ENCODE results near the gene GNB1.

GNB1 gene

DNA sequence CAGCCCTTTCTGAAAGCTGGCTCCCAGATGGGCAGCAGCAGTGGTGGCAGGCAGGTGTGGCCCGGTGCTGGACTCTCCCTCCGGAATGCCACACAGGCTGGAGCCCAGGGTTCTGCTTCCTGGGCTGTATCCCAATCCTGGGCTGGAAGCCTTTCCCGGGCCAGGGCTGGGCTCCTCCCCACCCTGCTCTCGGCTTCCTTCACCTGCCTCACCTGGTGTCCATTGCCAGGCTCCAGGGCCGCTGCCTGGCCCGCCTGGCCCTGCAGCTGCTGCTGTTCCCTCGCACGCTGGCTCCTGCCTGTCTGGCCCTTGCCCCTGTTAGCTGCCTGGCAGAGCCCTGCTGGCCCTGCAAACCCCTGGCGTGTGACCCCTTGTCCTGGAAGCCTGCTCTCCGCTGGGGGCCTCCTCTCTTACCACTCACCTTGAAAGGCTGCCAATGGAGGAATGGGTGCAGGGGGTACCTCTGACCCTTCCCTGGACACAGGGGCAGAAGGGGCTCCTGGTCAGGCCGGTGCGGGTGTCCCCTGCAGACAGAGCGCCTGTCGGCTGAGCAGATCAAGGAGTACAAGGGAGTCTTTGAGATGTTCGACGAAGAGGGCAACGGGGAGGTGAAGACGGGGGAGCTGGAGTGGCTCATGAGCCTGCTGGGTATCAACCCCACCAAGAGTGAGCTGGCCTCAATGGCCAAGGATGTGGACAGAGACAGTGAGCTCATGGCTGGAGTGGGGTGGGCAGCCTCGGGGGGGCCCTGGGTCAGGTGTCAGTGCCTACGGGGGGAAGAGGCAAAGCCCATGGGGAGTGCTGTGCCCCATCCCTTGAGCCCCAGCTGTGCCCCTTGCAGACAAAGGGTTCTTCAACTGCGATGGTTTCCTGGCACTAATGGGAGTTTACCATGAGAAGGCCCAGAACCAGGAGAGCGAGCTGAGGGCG is 25.3 kb upstream of the GNB1 start:
- H3K9me3 ChIP-seq (ENCODE audit: control insufficient read depth, insufficient read depth, low read length), result no peaks in the 10 kb centered on the region
- H3K36me3 ChIP-seq (ENCODE audit: control insufficient read depth, low read length), result no peaks in the 10 kb centered on the region
- H3K9me2 ChIP-seq (replicated peaks; ENCODE audit: control insufficient read depth, low read length), result no peaks in the 10 kb centered on the region
- no peaks in the 10 kb centered on the region for H3K79me2 ChIP-seq (ENCODE audit: control insufficient read depth, low read length)
- TF ChIP-seq, protein P1, sequence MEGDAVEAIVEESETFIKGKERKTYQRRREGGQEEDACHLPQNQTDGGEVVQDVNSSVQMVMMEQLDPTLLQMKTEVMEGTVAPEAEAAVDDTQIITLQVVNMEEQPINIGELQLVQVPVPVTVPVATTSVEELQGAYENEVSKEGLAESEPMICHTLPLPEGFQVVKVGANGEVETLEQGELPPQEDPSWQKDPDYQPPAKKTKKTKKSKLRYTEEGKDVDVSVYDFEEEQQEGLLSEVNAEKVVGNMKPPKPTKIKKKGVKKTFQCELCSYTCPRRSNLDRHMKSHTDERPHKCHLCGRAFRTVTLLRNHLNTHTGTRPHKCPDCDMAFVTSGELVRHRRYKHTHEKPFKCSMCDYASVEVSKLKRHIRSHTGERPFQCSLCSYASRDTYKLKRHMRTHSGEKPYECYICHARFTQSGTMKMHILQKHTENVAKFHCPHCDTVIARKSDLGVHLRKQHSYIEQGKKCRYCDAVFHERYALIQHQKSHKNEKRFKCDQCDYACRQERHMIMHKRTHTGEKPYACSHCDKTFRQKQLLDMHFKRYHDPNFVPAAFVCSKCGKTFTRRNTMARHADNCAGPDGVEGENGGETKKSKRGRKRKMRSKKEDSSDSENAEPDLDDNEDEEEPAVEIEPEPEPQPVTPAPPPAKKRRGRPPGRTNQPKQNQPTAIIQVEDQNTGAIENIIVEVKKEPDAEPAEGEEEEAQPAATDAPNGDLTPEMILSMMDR (IDR thresholded peaks at IDR 0.05; ENCODE audit: low read depth, low read length, poor library complexity, severe bottlenecking), result no peak
- TF ChIP-seq EZH2phosphoT487 (IDR thresholded peaks at IDR 0.05; ENCODE audit: borderline replicate concordance, low read length), result no peak
- H3F3A ChIP-seq (ENCODE audit: control insufficient read depth, insufficient read depth), result no peaks in the 10 kb centered on the region
- H3K4me2 ChIP-seq (ENCODE audit: low read length), result no peak overlapping the region
- H3K27ac ChIP-seq (ENCODE audit: low read depth, low read length), result no peak overlapping the region
- H3K27me3 ChIP-seq (ENCODE audit: control insufficient read depth, low read length), result peaks cover 16% of the 10 kb centered on the region; the same call in 1 of the 2 replicates
- H3K4me1 ChIP-seq (ENCODE audit: control insufficient read depth, low read length), result peaks cover 14% of the 10 kb centered on the region
- no peaks in the 10 kb centered on the region for H4K20me1 ChIP-seq (ENCODE audit: control insufficient read depth, insufficient read depth, low read depth, low read length)
- H3K4me3 ChIP-seq (ENCODE audit: low read length), result no peak overlapping the region

DNA sequence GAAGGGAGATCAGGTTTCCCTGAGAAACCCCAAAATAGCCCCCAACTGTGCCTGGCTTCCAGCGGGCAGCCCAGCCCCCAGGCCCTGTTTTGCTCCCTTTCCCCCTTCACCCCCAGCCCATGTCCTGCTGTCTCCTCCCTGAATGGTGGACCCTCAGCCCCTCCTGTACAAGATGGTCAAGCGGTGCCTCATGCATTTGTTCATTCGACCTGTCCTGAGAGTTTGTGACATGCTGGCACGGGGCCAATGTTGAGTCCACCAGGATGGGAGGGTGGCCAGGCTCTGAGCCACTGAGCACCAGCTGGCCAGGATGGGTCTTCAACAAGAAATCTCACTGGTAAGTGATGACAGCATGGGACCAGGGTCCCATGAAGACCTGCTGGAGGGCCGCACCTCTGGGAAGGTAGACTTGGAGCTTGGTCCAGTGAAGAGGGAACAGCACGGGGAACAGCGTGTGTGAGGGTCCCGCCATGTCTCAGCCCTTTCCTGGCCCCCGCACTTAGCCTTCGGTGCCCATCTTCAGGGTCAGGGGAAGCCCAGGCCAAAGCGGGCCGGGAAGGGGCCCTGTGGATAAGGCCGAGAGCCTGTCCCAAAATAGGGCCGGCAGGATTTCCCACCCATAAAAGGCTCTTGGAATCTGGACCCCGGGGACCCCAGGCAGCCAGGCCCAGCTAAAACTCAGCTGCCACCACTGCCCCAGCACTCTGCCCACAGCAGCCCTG is 24.2 kb upstream of the GNB1 start, which contains the start of gene CALML6:
TSS of gene CALML6 (plus strand) at position 290 of the 722 bp plus-strand sequence. CDS start at position 311, 21 bp downstream.
- Histone ChIP-seq H3K4me2 (ENCODE audit: low read length) (no peak within 1 kb of the TSS), H3K4me3 (ENCODE audit: low read length) (no peak within 1 kb of the TSS), H3K27me3 (ENCODE audit: control insufficient read depth, low read length) (peaks cover 16% of the 10 kb centered on the region; the same call in 1 of the 2 replicates), H3K9me2 (replicated peaks; ENCODE audit: control insufficient read depth, low read length) (no peaks in the 10 kb centered on the region), H3K4me1 (ENCODE audit: control insufficient read depth, low read length) (peaks cover 16% of the 10 kb centered on the region), H3K9me3 (ENCODE audit: control insufficient read depth, insufficient read depth, low read length) (no peaks in the 10 kb centered on the region), H3K36me3 (ENCODE audit: control insufficient read depth, low read length) (no peaks in the 10 kb centered on the region), H3K27ac (ENCODE audit: low read depth, low read length) (no peak within 1 kb of the TSS), H3F3A (ENCODE audit: control insufficient read depth, insufficient read depth) (no peaks in the 10 kb centered on the region), H4K20me1 (ENCODE audit: control insufficient read depth, insufficient read depth, low read depth, low read length) (no peaks in the 10 kb centered on the region), H3K79me2 (ENCODE audit: control insufficient read depth, low read length) (no peaks in the 10 kb centered on the region)
- TF ChIP-seq, protein P1 (IDR thresholded peaks at IDR 0.05; ENCODE audit: low read depth, low read length, poor library complexity, severe bottlenecking), result no peak
- no peak for TF ChIP-seq EZH2phosphoT487 (IDR thresholded peaks at IDR 0.05; ENCODE audit: borderline replicate concordance, low read length)

DNA sequence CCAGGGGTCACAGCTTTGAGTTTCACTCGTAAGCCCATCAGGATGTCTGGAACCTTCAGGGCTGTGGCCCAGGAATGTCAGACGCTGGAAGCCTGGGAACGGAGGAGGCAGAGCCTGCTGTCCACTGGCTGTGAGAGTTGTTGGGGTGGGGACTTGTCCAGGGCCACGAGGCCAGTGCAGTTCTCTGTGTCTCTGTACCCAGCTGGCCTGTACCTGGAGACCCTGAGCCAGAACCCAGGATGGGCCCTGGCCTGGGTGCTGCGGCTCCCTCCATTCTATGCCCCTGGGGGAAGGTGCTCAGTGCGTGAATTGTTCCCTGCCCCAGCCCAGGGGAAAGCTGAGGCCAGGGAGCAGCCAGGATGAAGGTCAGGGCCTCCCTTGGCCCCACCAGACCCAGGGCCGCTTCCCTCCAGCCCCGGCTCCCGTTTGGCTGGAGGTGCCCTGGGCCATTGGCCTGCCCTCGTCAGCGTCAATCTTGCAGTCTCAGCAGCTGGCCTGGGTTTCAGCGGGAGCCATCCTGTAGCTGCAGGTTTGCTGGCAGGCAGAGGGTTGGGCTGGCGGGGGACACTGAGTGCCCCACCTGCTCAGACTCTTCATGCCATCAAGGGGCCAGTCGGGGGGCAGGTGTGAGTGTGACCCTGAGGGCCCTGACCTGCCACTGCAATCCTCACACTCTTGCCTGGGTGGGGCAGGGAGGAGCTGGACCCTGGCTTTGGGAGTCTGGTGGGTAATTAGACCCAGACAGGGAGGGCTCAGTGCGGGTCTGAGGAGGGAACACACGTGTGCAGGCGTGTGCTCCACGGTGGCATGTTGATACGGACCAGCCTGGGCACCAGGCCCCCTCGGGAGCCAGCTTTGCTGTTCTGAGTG is 23.4 kb upstream of the GNB1 start:
- TF ChIP-seq, protein P1 (IDR thresholded peaks at IDR 0.05; ENCODE audit: low read depth, low read length, poor library complexity, severe bottlenecking), result no peak
- TF ChIP-seq EZH2phosphoT487 (IDR thresholded peaks at IDR 0.05; ENCODE audit: borderline replicate concordance, low read length), result no peak
- Histone ChIP-seq H3K4me3 (ENCODE audit: low read length) (no peak overlapping the region), H3F3A (ENCODE audit: control insufficient read depth, insufficient read depth) (no peaks in the 10 kb centered on the region), H3K9me2 (replicated peaks; ENCODE audit: control insufficient read depth, low read length) (no peaks in the 10 kb centered on the region), H3K4me1 (ENCODE audit: control insufficient read depth, low read length) (peaks cover 18% of the 10 kb centered on the region), H3K36me3 (ENCODE audit: control insufficient read depth, low read length) (no peaks in the 10 kb centered on the region), H4K20me1 (ENCODE audit: control insufficient read depth, insufficient read depth, low read depth, low read length) (no peaks in the 10 kb centered on the region), H3K27ac (ENCODE audit: low read depth, low read length) (no peak overlapping the region), H3K27me3 (ENCODE audit: control insufficient read depth, low read length) (peaks cover 16% of the 10 kb centered on the region; the same call in 1 of the 2 replicates), H3K79me2 (ENCODE audit: control insufficient read depth, low read length) (no peaks in the 10 kb centered on the region), H3K9me3 (ENCODE audit: control insufficient read depth, insufficient read depth, low read length) (no peaks in the 10 kb centered on the region), H3K4me2 (ENCODE audit: low read length) (no peak overlapping the region)

Measured in DOHH2 (cell line).